Stimulated activated effector memory CD8-positive, alpha-beta T cell treated with anti-CD3 and anti-CD28 coated beads, Interleukin-12 subunit alpha, Interleukin-12 subunit beta, amount 100 ng/mL, for 72 hours (primary cell): ENCODE results near the gene PDE11A.

Experiments used
- ATAC-seq: fragments of 150-1000 bp; cut with Tn5 transposase; 2 replicates; pipeline ENCODE4 v1.10.0; 2021
- DNase-seq, 2 donors: peaks; one replicate each; pipeline ENCODE4 v3.0.0; 2021 to 2022; ENCODE audit warnings: low spot score in 2 of 2
- H3K27ac Mint-ChIP-seq: one replicate; pipeline ENCODE4 v1.8.0; 2022; ENCODE audit warnings: mild to moderate bottlenecking, mixed read lengths
- H3K36me3 Mint-ChIP-seq: one replicate; pipeline ENCODE4 v1.8.0; 2022; ENCODE audit warnings: mild to moderate bottlenecking, mixed read lengths
- H3K4me1 Mint-ChIP-seq: one replicate; pipeline ENCODE4 v1.8.0; 2022; ENCODE audit warnings: mixed read lengths
- H3K4me3 Mint-ChIP-seq: one replicate; pipeline ENCODE4 v1.8.0; 2022; ENCODE audit warnings: mild to moderate bottlenecking, mixed read lengths
- H3K9me3 Mint-ChIP-seq: one replicate; pipeline ENCODE4 v1.8.0; 2022; ENCODE audit warnings: mixed read lengths

The PDE11A gene

DNA sequence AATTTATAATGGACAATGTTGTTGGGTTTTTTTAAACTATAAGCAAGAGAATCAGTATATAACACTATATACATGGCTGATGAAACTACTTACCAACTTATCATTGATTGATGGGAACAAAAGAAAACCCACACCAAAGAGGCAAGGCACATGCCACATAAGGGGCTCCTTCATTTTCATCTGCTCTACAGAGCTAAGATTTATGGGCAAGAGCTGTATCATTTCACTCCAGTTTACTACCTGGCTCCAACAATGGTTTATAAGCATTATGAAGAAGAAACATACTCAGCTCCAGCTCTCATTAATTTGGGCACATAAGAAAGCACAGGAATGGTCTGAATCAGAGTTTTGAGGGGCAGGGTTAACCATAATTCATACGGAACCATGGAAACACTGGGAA lies 396.8 kb downstream of the PDE11A start:
- H3K27ac Mint-ChIP-seq: no peak overlapping the region
- H3K4me3 Mint-ChIP-seq: no peak overlapping the region
- no peak for ATAC-seq
- no peak for DNase-seq
- H3K9me3 Mint-ChIP-seq: no peaks in the 10 kb centered on the region
- no peaks in the 10 kb centered on the region for H3K4me1 Mint-ChIP-seq
- no peaks in the 10 kb centered on the region for H3K36me3 Mint-ChIP-seq

DNA sequence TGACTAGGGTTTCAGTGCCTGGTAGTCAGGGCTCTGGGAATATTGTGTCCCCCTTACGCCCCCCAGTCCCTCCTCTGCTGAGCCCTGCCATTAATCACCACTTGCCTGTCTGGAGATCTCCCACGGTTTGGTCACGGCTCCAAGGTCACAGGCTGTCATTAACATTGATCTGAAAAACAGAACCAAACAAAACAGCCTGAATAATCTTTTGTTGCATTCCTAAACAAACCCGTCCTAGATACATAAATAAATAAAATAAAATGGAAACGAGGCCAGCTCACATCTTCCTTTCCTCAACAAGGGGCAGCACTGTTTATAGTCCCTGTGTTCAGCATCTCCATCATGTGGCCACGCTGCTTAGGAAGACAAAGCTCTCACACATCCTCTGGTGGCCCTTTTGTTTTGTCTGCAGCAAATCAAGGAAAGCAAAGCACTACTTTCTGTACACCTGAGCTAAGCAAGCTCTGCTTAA lies 397.2 kb downstream of the PDE11A start:
- no peak overlapping the region for H3K27ac Mint-ChIP-seq

DNA sequence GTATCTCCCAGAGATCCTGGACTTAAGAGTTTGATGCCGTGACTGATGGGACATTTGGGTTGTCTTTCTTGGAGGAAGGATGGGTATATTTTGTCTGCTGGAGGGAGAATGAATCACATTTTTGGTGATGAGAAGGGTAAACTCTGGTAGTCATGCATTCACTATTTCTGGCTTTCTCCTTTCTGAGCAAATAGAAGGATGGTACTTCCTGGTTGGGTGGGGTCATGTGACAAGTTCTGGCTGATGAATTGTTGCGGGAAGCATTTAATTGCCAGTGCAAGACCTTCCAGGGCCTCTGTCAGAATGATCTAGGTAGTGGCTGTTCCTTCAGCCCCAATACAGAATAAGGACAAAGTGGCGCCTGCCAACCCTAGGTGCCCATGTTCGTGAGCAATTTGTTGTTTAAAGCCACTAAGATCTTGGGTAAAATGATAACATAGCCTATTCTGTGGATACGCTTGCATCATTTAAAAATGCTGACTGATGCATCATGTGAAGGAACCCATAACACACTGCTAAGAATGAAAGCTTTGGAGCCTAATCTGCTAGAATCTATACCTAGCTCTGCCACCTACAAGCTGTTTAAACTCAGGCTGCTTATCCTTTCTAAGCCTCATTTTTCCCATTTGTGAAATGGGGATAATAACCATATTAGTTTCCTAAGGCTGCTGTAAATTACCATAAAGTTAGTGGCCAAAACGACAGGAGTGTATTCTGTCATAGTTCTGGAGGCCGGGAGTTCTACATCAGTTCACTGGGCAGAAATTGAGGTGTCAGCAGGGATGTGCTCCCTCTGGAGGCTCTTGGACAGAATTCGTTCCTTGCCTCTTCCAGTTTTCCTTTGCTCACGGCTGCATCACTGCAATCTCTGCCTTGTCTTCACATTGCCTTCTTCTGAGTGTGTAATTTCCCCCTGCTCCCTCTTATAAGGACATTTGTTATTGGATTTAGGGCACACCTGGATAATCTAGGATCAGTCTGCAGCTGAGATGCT lies 398.7 kb downstream of the PDE11A start:
- H3K4me3 Mint-ChIP-seq: no peak overlapping the region
- no peaks in the 10 kb centered on the region for H3K4me1 Mint-ChIP-seq
- ATAC-seq (no peak), DNase-seq (no peak)
- H3K9me3 Mint-ChIP-seq: no peaks in the 10 kb centered on the region
- H3K36me3 Mint-ChIP-seq: no peaks in the 10 kb centered on the region
- H3K27ac Mint-ChIP-seq: no peak overlapping the region

More for the DNA sequence above, 397.2 kb downstream of the PDE11A start:
- ATAC-seq (no peak), DNase-seq (no peak)
- no peaks in the 10 kb centered on the region for H3K36me3 Mint-ChIP-seq
- no peak overlapping the region for H3K4me3 Mint-ChIP-seq
- H3K9me3 Mint-ChIP-seq: no peaks in the 10 kb centered on the region
- H3K4me1 Mint-ChIP-seq: no peaks in the 10 kb centered on the region

DNA sequence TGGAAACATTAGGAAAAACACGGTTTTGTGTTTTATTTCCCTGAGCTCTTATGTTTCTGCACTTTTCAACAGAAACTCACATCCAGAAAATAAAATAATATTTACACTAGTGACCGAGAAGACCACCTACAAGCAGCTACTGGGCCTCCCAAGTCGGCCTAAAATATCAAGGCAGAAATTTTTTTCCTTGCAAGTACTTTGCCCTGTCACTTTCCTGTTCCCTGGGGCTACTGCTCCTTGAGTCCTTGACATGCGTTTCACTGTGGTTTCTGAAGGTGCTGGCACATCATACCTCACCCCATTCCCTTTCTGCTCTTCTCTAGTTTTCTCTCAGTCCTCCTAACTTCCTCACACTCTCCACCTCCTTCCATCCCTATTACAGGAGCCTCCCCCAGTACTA lies 400.9 kb downstream of the PDE11A start:
- Mint-ChIP-seq H3K9me3 (no peaks in the 10 kb centered on the region), H3K27ac (no peak overlapping the region), H3K36me3 (no peaks in the 10 kb centered on the region), H3K4me3 (no peak overlapping the region), H3K4me1 (no peaks in the 10 kb centered on the region)
- ATAC-seq (no peak), DNase-seq (no peak)

DNA sequence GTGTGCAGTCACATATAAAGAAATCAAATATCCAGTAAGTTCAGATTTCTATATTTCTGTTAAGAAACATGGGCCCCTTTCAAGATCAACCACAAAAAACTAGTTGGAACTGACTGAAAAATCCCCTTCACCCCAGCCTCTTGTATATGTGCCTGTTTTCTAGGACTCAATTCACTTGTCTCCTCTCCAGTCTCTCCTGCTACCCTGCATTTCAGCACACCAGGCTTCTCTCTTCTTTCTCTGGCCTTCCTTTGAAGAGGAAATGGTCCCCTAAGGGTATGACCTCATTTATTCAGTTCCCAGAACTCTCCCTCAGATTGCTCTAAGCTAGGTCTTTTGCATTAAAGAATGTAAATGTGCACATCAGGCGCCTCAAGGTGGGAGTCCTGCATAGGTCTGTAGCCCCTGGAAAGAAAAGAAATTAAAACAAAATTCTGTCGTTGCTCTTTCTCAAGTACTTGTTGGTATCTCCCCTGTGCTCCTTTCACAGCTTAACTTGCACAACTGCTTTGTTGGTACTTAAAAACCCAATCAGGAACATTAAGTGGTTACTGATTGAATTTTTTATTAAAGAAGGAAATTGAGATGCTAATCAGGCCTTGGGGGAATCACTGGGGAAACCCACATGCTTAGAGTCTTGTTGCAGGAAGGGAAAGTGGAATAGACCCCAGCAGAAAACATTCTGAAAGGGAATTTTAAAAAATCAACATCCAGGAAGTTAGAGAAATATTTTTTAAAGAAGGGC lies 401.6 kb downstream of the PDE11A start:
- no peak for DNase-seq

DNA sequence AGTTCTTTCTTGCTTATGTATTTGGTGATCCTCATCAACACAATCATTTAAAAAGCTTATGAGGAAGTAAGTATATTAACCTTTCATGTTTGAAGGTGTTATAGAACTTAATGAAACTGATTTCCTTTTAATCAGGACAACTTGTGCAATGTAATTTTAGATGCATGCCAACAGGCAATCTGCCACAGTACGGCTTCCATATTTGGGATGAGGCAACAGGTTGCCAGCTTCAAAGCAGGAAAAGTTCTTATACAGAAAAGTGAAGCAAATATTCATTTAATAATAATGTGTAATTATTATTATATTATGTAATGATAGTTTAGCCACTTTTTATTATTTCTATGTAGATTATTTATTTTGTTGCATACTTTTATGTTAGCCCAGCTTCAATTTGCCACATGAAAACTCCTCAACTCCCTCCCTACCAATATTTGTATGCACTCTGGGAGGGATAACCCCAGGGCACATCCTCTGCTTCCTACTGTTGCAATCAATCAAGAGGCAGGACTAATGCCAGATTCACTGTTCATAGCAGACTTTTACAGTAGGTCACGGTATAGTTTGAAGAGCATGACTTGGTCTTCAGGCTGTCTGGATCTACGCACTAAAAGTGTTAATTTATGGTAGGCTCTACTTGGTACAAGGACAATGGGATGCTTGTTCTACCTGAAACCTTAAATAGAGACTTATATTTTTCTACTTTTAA lies 402.8 kb downstream of the PDE11A start:
- H3K4me1 Mint-ChIP-seq: no peaks in the 10 kb centered on the region
- no peak for DNase-seq
- no peak for ATAC-seq
- H3K36me3 Mint-ChIP-seq: no peaks in the 10 kb centered on the region
- H3K9me3 Mint-ChIP-seq: no peaks in the 10 kb centered on the region
- H3K27ac Mint-ChIP-seq: no peak overlapping the region
- H3K4me3 Mint-ChIP-seq: no peak overlapping the region

More for the DNA sequence above, 401.6 kb downstream of the PDE11A start:
- Mint-ChIP-seq H3K27ac (no peak overlapping the region), H3K36me3 (no peaks in the 10 kb centered on the region), H3K9me3 (no peaks in the 10 kb centered on the region), H3K4me1 (no peaks in the 10 kb centered on the region), H3K4me3 (no peak overlapping the region)
- peak; percentile 16 for ATAC-seq

DNA sequence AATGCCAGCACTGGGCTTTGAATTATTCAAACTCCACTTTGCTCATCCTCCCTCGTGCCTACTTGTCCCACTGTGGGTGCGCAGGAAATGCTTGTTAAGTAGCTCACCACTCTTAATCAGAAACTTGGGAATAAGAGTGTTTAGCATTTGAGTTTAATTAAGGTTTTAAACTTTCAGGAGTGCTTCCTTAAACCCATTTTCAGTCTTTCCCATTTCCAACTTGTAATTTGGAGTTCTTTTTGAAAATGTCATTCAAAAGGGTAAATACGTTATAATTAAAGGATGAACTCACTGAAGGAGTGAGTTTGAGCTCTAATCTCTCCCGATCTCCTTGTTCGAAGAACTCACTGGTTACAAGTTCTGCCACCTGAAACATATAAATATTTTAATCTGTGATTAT lies 403.4 kb downstream of the PDE11A start:
- DNase-seq (no peak), ATAC-seq (no peak)
- H3K36me3 Mint-ChIP-seq: no peaks in the 10 kb centered on the region
- no peak overlapping the region for H3K4me3 Mint-ChIP-seq
- no peaks in the 10 kb centered on the region for H3K9me3 Mint-ChIP-seq
- H3K4me1 Mint-ChIP-seq: no peaks in the 10 kb centered on the region
- no peak overlapping the region for H3K27ac Mint-ChIP-seq

DNA sequence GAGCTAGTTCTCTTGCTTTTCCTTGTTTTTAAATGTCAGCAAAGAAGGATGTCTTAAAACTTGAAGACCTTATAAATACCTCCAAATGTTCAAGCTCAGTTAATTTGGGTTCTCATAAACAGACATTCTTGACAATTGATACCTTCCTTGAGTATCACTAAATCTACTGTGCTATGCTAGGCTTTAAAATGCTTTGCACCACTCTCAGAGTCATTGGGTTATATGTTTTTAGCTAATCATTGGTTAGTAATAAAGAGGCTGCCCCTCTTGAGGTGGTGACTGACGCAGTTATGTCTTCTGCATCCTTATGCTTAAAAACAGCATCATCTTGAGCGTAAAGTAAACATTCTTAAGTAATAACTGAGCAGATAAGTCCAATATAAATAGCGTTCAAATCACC lies 404.0 kb downstream of the PDE11A start:
- Mint-ChIP-seq H3K9me3 (no peaks in the 10 kb centered on the region), H3K4me3 (no peak overlapping the region), H3K36me3 (no peaks in the 10 kb centered on the region), H3K27ac (no peak overlapping the region), H3K4me1 (no peaks in the 10 kb centered on the region)
- no peak for DNase-seq
- ATAC-seq: no peak

DNA sequence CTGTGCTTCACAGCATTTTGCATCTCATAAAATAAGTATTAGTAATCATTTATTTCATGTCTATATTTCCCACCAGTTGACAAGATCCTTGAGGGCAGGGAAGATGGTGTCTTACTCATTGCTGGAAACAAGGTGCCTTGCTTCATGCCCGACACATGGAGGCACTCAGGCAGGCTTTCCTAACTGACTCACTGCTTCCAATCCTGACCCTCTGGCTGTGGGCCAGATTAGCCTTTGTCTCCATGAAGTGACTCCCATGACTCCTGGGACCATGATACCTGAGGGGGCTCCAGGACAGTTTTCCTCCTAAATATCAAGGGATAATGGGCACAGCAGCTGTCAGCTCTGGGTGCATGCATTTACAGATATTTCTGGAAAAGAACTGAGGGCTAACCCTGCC lies 405.0 kb downstream of the PDE11A start:
- no peaks in the 10 kb centered on the region for H3K4me1 Mint-ChIP-seq
- no peak overlapping the region for H3K27ac Mint-ChIP-seq
- H3K4me3 Mint-ChIP-seq: no peak overlapping the region
- H3K9me3 Mint-ChIP-seq: no peaks in the 10 kb centered on the region
- H3K36me3 Mint-ChIP-seq: no peaks in the 10 kb centered on the region
- DNase-seq: no peak
- ATAC-seq: no peak

DNA sequence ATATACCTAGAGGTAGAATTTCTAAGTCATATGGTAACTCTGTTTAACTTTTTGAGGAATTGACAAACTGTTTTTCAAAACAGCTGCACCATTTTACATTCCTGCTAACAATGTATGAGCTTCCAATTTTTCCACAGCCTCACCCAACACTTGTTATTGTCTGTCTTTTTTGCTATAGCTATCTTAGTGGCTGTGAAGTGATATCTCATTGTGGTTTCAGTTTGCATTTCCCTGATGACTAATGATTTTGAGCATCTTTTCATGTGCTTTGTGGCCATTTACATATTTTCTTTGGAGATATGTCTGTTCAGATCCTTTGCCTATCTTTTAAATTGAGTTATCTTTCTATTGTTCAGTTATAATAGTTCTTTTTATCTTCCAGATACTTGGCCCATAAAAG lies 406.2 kb downstream of the PDE11A start:
- Mint-ChIP-seq H3K36me3 (no peaks in the 10 kb centered on the region), H3K9me3 (no peaks in the 10 kb centered on the region), H3K4me3 (no peak overlapping the region), H3K4me1 (no peaks in the 10 kb centered on the region), H3K27ac (no peak overlapping the region)
- DNase-seq (no peak), ATAC-seq (peak; percentile 44)

DNA sequence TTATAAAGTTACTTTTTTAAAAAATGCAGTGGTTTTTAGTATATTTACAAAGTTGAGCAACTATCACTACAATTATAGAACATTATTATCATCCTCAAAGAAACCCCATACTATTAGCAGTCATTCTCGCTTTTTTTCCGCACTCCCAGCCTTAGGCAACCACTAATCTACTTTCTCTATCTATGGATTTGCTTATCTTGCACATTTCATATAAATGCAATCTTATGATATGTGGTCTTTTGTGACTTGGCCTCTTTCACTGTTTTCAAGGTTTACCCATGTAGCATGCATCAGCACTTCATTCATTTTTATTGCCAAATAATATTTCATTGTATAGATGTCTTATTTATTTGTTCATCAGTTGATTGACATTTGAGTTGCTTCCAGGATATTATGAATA lies 406.6 kb downstream of the PDE11A start:
- Mint-ChIP-seq H3K27ac (no peak overlapping the region), H3K4me3 (no peak overlapping the region), H3K9me3 (no peaks in the 10 kb centered on the region), H3K36me3 (no peaks in the 10 kb centered on the region), H3K4me1 (no peaks in the 10 kb centered on the region)
- DNase-seq (no peak), ATAC-seq (no peak)

DNA sequence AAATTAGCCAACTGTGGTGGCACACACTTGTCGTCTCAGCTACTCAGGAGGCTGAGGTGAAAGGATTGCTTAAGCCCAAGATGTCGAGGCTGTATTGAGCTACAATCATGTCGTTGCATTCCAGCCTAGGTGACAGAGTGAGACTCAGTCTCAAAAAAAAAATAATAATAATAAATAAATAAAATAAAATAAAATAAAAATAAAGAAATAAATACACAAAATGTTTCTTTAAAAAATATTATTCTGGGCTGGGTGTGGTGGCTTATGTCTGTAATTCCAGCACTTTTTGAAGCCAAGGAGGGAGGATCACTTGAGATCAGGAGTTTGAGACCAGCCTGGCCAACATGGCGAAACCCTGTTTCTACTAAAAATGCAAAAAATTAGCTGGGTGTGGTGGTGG lies 407.2 kb downstream of the PDE11A start:
- ATAC-seq (no peak), DNase-seq (no peak)
- Mint-ChIP-seq H3K27ac (no peak overlapping the region), H3K36me3 (no peaks in the 10 kb centered on the region), H3K9me3 (no peaks in the 10 kb centered on the region), H3K4me3 (no peak overlapping the region), H3K4me1 (no peaks in the 10 kb centered on the region)

DNA sequence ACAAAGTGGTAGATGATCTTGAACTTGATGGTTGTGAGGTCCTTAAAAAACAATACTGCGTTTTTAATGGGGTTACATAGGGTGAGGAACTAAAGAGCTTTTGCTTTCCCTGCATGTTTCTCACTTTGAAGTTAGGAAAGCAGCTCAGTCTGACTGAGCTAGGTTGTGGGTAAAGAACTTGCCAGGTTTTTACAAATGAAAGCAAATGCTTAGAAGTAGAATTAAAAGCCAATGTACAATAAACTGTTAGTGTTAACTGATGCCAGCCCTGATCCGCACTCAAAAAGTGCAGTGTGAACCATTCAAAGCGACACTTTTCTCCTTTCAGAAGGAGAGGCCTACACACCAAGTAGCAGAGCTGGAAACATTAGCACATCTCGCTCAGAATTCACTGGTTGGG lies 409.7 kb downstream of the PDE11A start:
- ATAC-seq (no peak), DNase-seq (no peak)
- peaks cover 7% of the 10 kb centered on the region for H3K4me1 Mint-ChIP-seq
- H3K36me3 Mint-ChIP-seq: no peaks in the 10 kb centered on the region
- no peak overlapping the region for H3K27ac Mint-ChIP-seq
- H3K4me3 Mint-ChIP-seq: no peak overlapping the region
- no peaks in the 10 kb centered on the region for H3K9me3 Mint-ChIP-seq

DNA sequence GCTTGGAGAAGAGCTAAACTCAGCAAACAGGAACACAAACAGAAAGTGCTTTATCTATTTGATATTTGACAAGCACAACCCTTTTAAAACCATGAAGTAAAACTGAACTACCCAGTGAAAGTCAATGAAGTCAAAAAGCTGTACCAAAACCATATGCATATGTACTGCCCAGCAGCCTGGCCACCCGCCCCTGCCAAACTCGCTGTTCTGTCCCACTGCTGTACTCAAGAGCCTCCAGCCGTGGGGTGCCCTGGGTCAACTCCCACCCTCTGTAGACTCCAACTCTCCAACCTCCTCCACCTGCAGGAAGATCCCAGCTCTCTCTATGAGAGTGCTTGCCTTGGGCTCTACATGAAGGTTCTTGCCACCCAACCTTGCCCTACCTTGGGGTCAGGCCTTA lies 411.8 kb downstream of the PDE11A start:
- Mint-ChIP-seq H3K27ac (no peak overlapping the region), H3K9me3 (no peaks in the 10 kb centered on the region), H3K4me3 (no peak overlapping the region), H3K36me3 (no peaks in the 10 kb centered on the region), H3K4me1 (peaks cover 7% of the 10 kb centered on the region)
- DNase-seq (no peak), ATAC-seq (no peak)

DNA sequence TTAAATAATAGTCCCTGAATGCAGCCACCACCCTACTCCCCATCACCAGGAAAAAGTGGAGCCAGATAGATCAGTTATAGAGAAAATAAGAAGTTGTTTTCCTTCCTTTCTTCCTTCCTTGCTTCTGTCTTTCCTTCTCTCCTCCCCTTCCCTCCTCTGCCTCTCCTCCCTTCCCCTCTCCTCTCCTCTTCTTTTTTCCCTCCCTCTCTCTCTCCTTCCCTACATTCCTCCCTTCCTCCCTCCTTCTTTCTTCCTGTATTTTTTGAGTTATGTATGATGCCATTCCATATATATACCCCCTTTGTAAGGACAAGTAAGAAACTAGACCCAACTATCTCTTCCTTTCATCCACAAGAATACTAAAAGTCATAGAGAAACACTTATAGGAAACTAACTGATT lies 414.3 kb downstream of the PDE11A start:
- ATAC-seq (no peak), DNase-seq (no peak)
- H3K36me3 Mint-ChIP-seq: no peaks in the 10 kb centered on the region
- H3K4me3 Mint-ChIP-seq: no peak overlapping the region
- no peak overlapping the region for H3K27ac Mint-ChIP-seq
- H3K9me3 Mint-ChIP-seq: no peaks in the 10 kb centered on the region
- peaks cover 7% of the 10 kb centered on the region for H3K4me1 Mint-ChIP-seq
